ENCODE results near the gene SCAMP4.
"Not testable (repeated sequence)": the region's sequence is repeated elsewhere in the genome, so short reads cannot be mapped to it uniquely, and the experiment has no call there.

Gene SCAMP4

DNA sequence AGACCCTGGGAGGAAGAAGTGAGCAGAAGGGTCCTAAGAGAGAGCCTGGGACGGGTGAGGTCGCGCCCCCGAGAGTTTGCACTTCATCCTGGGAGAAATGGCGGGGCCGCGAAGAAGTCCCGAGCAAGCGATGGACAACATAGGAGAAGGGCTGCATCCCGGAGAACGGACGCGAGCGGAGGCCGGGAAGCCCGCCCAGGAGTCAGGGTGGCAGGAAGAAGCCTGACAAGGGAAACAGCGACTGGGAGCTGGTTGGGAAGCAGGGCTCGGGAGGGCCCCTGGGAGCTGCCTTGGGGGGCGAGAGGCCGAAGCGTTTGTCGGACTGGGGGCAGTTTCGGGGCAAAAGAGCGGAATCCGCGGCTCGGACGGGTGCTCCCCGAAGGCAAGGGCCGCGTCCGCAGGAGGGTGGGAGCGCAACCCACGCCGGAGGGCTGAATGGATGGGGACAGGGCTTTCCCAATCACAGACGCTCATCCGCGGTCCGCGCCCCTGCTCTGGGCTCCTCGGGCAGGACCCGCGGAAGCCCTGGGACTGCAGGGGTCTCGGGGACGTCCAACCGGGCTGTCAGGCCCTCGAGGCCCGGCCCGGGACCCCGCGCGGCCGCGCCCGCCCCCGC lies 20.4 kb upstream of the SCAMP4 start:
- Histone ChIP-seq H3K27me3 (ENCODE audit: insufficient read depth, poor library complexity, severe bottlenecking) (no peaks in the 10 kb centered on the region), H3K9me3 (ENCODE audit: severe bottlenecking) (no peaks in the 10 kb centered on the region), H3K4me3 (ENCODE audit: severe bottlenecking) (peak overlapping the region; percentile 58), H3K27ac (ENCODE audit: poor library complexity, severe bottlenecking) (peak overlapping the region; percentile 56), H3K4me1 (ENCODE audit: insufficient read depth, poor library complexity, severe bottlenecking) (no peaks in the 10 kb centered on the region), H3K36me3 (ENCODE audit: low read depth) (peaks cover 3% of the 10 kb centered on the region; the same call in 1 of the 2 replicates)
- TF ChIP-seq CTCF (IDR thresholded peaks at IDR 0.05; ENCODE audit: poor library complexity, severe bottlenecking), result no peak
- ATAC-seq (ENCODE audit: low read depth) (peak; percentile 38; the same call in 2 of the 3 replicates), DNase-seq (ENCODE audit: low spot score) (no peak)

DNA sequence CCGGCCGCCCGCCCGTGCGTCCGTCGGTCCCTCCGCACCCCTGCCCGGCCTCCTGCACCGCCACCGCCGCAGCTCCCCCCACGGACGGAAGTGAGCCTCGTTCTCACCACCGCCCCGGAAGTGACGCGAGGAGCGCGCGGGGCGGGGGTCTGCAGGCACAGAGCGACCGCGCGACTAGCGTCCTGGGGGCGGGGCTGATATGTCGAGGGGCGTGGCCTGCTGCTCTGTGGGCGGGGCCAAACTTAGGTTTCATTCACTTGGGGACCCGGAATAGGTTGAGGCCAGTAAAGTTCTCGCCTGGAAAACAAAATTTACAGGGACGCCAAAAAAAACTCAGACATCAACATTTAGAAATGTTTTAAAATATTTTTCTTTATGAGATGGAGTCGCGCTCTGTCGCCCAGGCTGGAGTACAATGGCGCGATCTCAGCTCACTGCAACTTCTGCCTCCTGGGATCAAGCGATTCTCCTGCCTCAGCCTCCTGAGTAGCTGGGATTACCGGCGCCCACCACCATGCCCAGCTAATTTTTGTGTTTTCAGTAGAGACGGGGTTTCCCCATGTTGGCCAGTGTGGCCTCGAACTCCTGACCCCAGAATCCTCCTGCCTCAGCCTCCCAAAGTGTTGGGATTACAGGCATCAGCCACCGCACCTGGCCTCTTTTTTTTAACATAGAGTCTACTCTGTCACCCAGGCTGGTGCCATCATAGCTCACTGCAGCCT lies 19.6 kb upstream of the SCAMP4 start, which contains the start of gene ABHD17A:
Gene ABHD17A (minus strand): TSS at position 99 of the 722 bp plus-strand sequence. CDS start 3,930 bp downstream, outside the sequence.
- ATAC-seq (ENCODE audit: low read depth) (peak; percentile 64; the same call in 2 of the 3 replicates), DNase-seq (ENCODE audit: low spot score) (peak; percentile 85)
- not testable (repeated sequence) for H3K27me3 ChIP-seq (ENCODE audit: insufficient read depth, poor library complexity, severe bottlenecking); H3K36me3 ChIP-seq (ENCODE audit: low read depth); H3K9me3 ChIP-seq (ENCODE audit: severe bottlenecking); H3K4me1 ChIP-seq (ENCODE audit: insufficient read depth, poor library complexity, severe bottlenecking)
- Histone ChIP-seq H3K27ac (ENCODE audit: poor library complexity, severe bottlenecking) (peak within 1 kb of the TSS; percentile 56), H3K4me3 (ENCODE audit: severe bottlenecking) (peak within 1 kb of the TSS; percentile 58)

DNA sequence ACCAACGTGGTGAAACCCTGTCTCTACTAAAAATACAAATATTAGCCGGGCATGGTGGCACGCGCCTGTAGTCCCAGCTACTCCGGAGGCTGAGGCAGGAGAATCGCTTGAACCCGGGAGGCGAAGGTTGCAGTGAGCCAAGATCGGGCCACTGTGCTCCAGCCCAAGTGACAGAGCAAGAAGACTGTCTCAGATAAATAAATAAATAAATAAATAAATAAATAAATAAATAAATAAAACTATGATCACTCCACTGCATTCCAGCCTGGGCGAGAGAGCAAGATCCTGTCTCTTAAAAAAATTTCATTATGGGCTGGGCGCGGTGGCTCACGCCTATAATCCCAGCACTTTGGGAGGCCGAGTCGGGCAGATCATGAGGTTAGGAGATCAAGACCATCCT lies 18.8 kb upstream of the SCAMP4 start:
- not testable (repeated sequence) for H3K27me3 ChIP-seq (ENCODE audit: insufficient read depth, poor library complexity, severe bottlenecking); ATAC-seq (ENCODE audit: low read depth); H3K27ac ChIP-seq (ENCODE audit: poor library complexity, severe bottlenecking); H3K4me3 ChIP-seq (ENCODE audit: severe bottlenecking); H3K9me3 ChIP-seq (ENCODE audit: severe bottlenecking); H3K36me3 ChIP-seq (ENCODE audit: low read depth); DNase-seq (ENCODE audit: low spot score); H3K4me1 ChIP-seq (ENCODE audit: insufficient read depth, poor library complexity, severe bottlenecking)

- no peak overlapping the region for H3K27ac ChIP-seq (ENCODE audit: poor library complexity, severe bottlenecking)
- no peaks in the 10 kb centered on the region for H3K27me3 ChIP-seq (ENCODE audit: insufficient read depth, poor library complexity, severe bottlenecking)
- no peak overlapping the region for H3K4me3 ChIP-seq (ENCODE audit: severe bottlenecking)
- H3K4me1 ChIP-seq (ENCODE audit: insufficient read depth, poor library complexity, severe bottlenecking), result no peaks in the 10 kb centered on the region
- H3K9me3 ChIP-seq (ENCODE audit: severe bottlenecking), result no peaks in the 10 kb centered on the region
- no peaks in the 10 kb centered on the region for H3K36me3 ChIP-seq (ENCODE audit: low read depth)
- no peak for TF ChIP-seq CTCF (IDR thresholded peaks at IDR 0.05; ENCODE audit: poor library complexity, severe bottlenecking)
- DNase-seq (ENCODE audit: low spot score) (no peak), ATAC-seq (ENCODE audit: low read depth) (no peak)
These were observed 16.8 kb upstream of the SCAMP4 start for GRCh38 chr19:1888385-1888784.

- H3K4me3 ChIP-seq (ENCODE audit: severe bottlenecking), result no peak overlapping the region
- H3K27me3 ChIP-seq (ENCODE audit: insufficient read depth, poor library complexity, severe bottlenecking), result no peaks in the 10 kb centered on the region
- no peak for TF ChIP-seq CTCF (IDR thresholded peaks at IDR 0.05; ENCODE audit: poor library complexity, severe bottlenecking)
- ATAC-seq (ENCODE audit: low read depth), result no peak
- no peaks in the 10 kb centered on the region for H3K9me3 ChIP-seq (ENCODE audit: severe bottlenecking)
- no peak overlapping the region for H3K27ac ChIP-seq (ENCODE audit: poor library complexity, severe bottlenecking)
- no peak for DNase-seq (ENCODE audit: low spot score)
- H3K36me3 ChIP-seq (ENCODE audit: low read depth), result no peaks in the 10 kb centered on the region
- no peaks in the 10 kb centered on the region for H3K4me1 ChIP-seq (ENCODE audit: insufficient read depth, poor library complexity, severe bottlenecking)
These were observed 15.3 kb upstream of the SCAMP4 start for GRCh38 chr19:1889907-1890306.
